Stomach (tissue), 9 donors: ENCODE results near the gene TPP1. TPM values are rescaled to one million over a fixed set of nuclear protein-coding genes. Genes with fewer than 3 reads are reported as not detected.
A peak's percentile ranks its signal among the peaks of the same experiment; 100 is the strongest.

Source experiments
- DNase-seq, 2 donors: peaks; one replicate each; pipeline versions ENCODE4 v3.0.0 to v3.0.0-alpha.2; 2013 to 2019
- H3K27ac ChIP-seq, 5 donors: fragments of 200-600 bp in 4 of 5; sonication (generic) in 4 of 5; one replicate each; pipeline ENCODE4 v1.5.1; 2013 to 2019; ENCODE audit warnings: mild to moderate bottlenecking in 1 of 5, moderate library complexity in 1 of 5
- H3K27me3 ChIP-seq, 3 donors: fragments of 200-600 bp; sonication (generic); one replicate each; pipeline ENCODE4 v1.5.1; 2017 to 2019; ENCODE audit warnings: mixed run types in 1 of 3
- H3K36me3 ChIP-seq, 4 donors: fragments of 200-600 bp; sonication (generic); 1 replicate in 3 of 4; 2 replicates in 1 of 4; pipeline ENCODE4 v1.5.1; 2016 to 2019
- H3K4me1 ChIP-seq, 4 donors: fragments of 200-600 bp; sonication (generic); one replicate each; pipeline ENCODE4 v1.5.1; 2016 to 2019
- H3K4me3 ChIP-seq, 4 donors: fragments of 200-600 bp; sonication (generic) in 3 of 4; one replicate each; pipeline ENCODE4 v1.5.1; 2016 to 2019; ENCODE audit warnings: mild to moderate bottlenecking in 1 of 4
- H3K9me3 ChIP-seq, 4 donors: fragments of 200-600 bp; sonication (generic); one replicate each; pipeline ENCODE4 v1.5.1; 2016 to 2019
- CTCF ChIP-seq, 7 experiments: fragments of 450-650 bp in 4 of 7; fragments of 200-600 bp in 3 of 7; sonication (generic) in 3 of 7; IDR thresholded peaks; one replicate each; pipeline ENCODE4 v1.5.1; 2016 to 2019; ENCODE audit warnings: antibody characterized with exemption in 7 of 7, control low read depth in 2 of 7, mild to moderate bottlenecking in 1 of 7
- EP300 ChIP-seq: sonication (generic); formaldehyde crosslinking; IDR thresholded peaks from one replicate; pipeline ENCODE4 v1.6.1; 2017; ENCODE audit warnings: antibody characterized with exemption
- POLR2A ChIP-seq, 4 donors: fragments of 450-650 bp; IDR thresholded peaks; one replicate each; pipeline ENCODE4 v1.6.1; 2016; ENCODE audit warnings: antibody characterized with exemption in 4 of 4, control low read depth in 2 of 4, mild to moderate bottlenecking in 1 of 4, moderate library complexity in 1 of 4
- POLR2AphosphoS5 ChIP-seq, 3 donors: sonication (generic); formaldehyde crosslinking; IDR thresholded peaks; one replicate each; pipeline ENCODE4 v1.6.1; 2016; ENCODE audit warnings: antibody characterized with exemption in 3 of 3
- WGBS, 5 donors: extraction: QIAGEN DNeasy Blood & Tissue Kit in 3 of 5; methylation state at CpG; one replicate each; pipeline versions ENCODE4 v1.1.5 to v1.1.7; 2013 to 2018; 5-methylcytosine and 5-hydroxymethylcytosine counted together
- intact Hi-C: fragments of 100-400 bp; cut with DNase I; formaldehyde crosslinking; loops from one replicate; pipeline ENCODE4 v1.15.1; 2023; ENCODE audit warnings: low total_unique reads
- polyA plus RNA-seq, 3 donors: library from polyadenylated mRNA; stranded (reverse); fragments of 200-250 nt; gene quantifications; one replicate each; pipeline ENCODE4 v1.2.3, GENCODE V29; 2013
- total RNA-seq, 5 donors: library from RNA; depleted of rRNA; stranded (reverse); fragments of >200 nt; gene quantifications; one replicate each; pipeline versions ENCODE4 v1.1.0 to v1.2.3, GENCODE V29; 2014 to 2016
- donor health status: healthy with polysubstance abuse.
- donor health status: Bipolar disorder and iron deficiency.
- donor health status: healthy.

The TPP1 gene
- total and polyA plus RNA-seq, 8 donors: 11.9 to 213 (median 46.6) TPM

- TF ChIP-seq CTCF (IDR thresholded peaks at IDR 0.05) (no peak), EP300 (no peak), POLR2AphosphoS5 (IDR thresholded peaks at IDR 0.05) (no peak), POLR2A (IDR thresholded peaks at IDR 0.05) (no peak)
- Histone ChIP-seq H3K27ac (peak overlapping the region in 2 of 5 donors; percentile 26 to 75), H3K4me1 (peaks cover 13 to 84% (median 55%) of the 10 kb centered on the region in 4 donors), H3K9me3 (no peaks in the 10 kb centered on the region), H3K36me3 (peaks cover 33 to 78% (median 67%) of the 10 kb centered on the region in 4 donors), H3K27me3 (no peaks in the 10 kb centered on the region), H3K4me3 (no peak overlapping the region)
- 86 to 93% (median 90%) methylated on average over 3 of the region's 3 CpGs for WGBS, 5 donors
- intact Hi-C loops: no loop called here
- no peak for DNase-seq
These were observed 20.7 kb downstream of the TPP1 start for GRCh38 chr11:6598555-6598954.

GRCh38 chr11:6596239-6596877 lies 22.9 kb downstream of the TPP1 start:
- Histone ChIP-seq H3K36me3 (peaks cover 33 to 94% (median 79%) of the 10 kb centered on the region in 4 donors), H3K4me3 (no peak overlapping the region), H3K4me1 (peaks cover 0 to 69% (median 39%) of the 10 kb centered on the region in 4 donors), H3K9me3 (no peaks in the 10 kb centered on the region), H3K27me3 (no peaks in the 10 kb centered on the region), H3K27ac (peak overlapping the region in 4 of 5 donors; percentile 20 to 75 (median 30))
- no peak for DNase-seq
- TF ChIP-seq POLR2AphosphoS5 (IDR thresholded peaks at IDR 0.05) (no peak), CTCF (IDR thresholded peaks at IDR 0.05) (no peak), EP300 (no peak)
- intact Hi-C loops: no loop called here
- WGBS, 5 donors: 51 to 81% (median 74%) methylated on average over 5 of the region's 5 CpGs

GRCh38 chr11:6594142-6594768 lies 25.0 kb downstream of the TPP1 start:
- TF ChIP-seq EP300: no peak
- TF ChIP-seq POLR2A (IDR thresholded peaks at IDR 0.05): no peak
- no peak for TF ChIP-seq POLR2AphosphoS5 (IDR thresholded peaks at IDR 0.05)
- TF ChIP-seq CTCF (IDR thresholded peaks at IDR 0.05): no peak
- intact Hi-C loops: no loop called here
- Histone ChIP-seq H3K4me3 (no peak overlapping the region), H3K36me3 (peaks cover 12 to 77% (median 58%) of the 10 kb centered on the region in 4 donors), H3K9me3 (no peaks in the 10 kb centered on the region), H3K4me1 (peaks cover 0 to 48% (median 22%) of the 10 kb centered on the region in 4 donors), H3K27ac (peak overlapping the region in 1 of 5 donors; percentile 75), H3K27me3 (no peaks in the 10 kb centered on the region)
- WGBS, 5 donors: 80 to 96% (median 87%) methylated on average over 3 of the region's 3 CpGs
- DNase-seq: no peak

GRCh38 chr11:6588018-6588417 lies 31.2 kb downstream of the TPP1 start:
- DNase-seq: no peak

More at GRCh38 chr11:6588018-6588417, 31.2 kb downstream of the TPP1 start:
- WGBS, 5 donors: 93 to 98% (median 95%) methylated on average over 1 of the region's 1 CpG
- Histone ChIP-seq H3K27ac (peak overlapping the region in 2 of 5 donors; percentile 30 to 39), H3K4me1 (peaks cover 5 to 19% (median 8%) of the 10 kb centered on the region in 4 donors), H3K27me3 (no peaks in the 10 kb centered on the region), H3K36me3 (peaks cover 0 to 26% (median 16%) of the 10 kb centered on the region in 4 donors), H3K9me3 (peaks cover 3 to 21% (median 12%) of the 10 kb centered on the region in 4 donors), H3K4me3 (no peak overlapping the region)
- intact Hi-C loops: no loop called here
- TF ChIP-seq CTCF (IDR thresholded peaks at IDR 0.05): no peak
- TF ChIP-seq POLR2A (IDR thresholded peaks at IDR 0.05): no peak
